GM18867 (cell line): ENCODE measurements around the gene ARHGDIB.

Source experiments
- ATAC-seq: cut with Tn5 transposase; IDR thresholded peaks from one replicate; pipeline ENCODE4 v1.9.1; 2021; ENCODE audit warnings: mild to moderate bottlenecking, moderate library complexity; ENCODE audit not compliant: unreplicated experiment

The ARHGDIB gene

DNA sequence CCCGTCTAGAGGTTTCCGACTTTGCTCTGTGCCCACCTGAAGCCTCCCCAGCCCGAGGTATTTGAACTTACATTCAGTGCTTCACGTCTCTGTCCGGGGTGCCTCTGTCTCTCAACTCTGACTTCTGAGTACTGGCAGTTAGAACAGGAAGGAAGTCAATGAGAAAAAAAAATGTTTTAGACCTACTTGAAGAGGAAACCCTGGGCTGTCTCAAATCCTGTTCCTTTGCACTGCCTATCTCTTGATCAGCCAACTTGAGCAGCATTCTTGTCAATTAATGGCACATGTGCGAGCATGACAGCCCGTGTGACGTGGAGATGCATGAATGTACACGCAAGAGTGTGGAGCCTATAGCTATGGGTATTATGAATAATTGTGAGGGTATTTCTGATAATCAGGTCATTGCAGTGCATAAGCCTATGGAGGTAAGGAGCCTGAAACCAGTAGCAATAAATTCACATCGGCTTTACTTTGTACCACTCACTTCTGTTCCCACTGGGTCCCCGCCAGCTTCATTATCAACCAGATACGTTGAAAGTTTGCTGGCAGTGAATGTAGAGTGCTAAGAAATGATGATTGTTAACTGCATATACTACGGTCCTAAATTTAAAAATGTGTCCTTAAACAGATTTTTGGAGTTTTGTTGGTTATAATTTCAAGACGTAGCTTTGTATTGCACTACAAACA is at the start of gene ARHGDIB:
ARHGDIB (minus strand) TSS at position 136 of the 687 bp plus-strand sequence. CDS start 10,889 bp downstream, outside the sequence.
- peak; percentile 66 for ATAC-seq

DNA sequence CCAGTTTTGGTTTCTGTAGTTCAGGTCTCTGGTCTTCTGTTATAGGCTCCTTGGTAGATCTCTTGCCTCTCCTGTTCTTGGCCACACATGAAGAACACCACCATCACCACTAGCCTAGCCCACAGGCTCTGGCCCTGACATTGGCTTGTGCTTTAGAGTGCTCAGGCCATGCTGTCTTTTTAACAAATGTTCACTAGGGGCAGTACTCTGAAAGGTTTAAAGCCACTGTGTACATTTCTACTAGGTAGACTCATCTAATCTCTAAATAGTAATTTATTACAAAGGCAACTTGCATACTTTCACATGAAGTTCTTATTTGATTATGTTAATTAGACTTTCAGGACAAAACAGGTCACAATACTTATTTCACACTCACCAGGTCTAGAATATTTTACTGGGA is 49.8 kb upstream of the ARHGDIB start:
- ATAC-seq = peak; percentile 58

DNA sequence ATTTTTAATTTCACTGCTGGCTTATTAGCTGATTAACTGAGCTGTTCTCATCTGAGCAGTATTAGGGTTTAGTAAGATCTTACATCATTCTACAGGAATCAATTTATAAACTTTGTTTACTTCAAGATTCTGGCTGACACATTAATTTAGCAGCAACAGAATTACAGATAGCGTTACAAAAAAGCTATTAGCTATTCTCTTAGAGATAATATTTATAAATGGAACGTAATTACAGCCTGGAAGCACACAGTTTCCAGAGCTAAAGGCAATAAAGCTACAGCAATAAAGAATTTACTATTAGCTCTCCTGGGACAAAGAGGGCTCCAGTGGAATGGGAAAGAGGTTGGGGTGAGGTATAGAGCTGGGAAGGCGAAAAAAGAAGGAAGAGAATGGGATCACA is 46.1 kb upstream of the ARHGDIB start:
- ATAC-seq = no peak

DNA sequence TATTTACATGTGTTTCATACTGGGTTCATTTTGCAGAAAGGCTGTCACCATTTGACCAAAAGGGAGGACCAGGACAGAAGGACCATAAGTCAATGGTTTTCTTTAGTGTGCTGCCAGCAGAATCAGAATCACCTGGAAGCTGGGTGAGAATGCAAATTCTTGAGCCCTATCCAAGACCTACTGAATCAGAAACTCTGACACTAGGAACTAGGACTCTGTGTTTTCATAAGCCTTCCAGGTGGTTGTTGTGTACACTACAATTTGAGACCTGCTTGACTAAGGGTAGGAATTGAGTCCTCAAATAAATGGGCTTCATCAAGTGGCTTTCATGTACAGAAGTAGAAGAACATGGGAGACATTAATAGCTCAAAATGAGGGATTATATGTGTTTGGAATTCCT is 43.7 kb upstream of the ARHGDIB start:
- ATAC-seq = no peak

DNA sequence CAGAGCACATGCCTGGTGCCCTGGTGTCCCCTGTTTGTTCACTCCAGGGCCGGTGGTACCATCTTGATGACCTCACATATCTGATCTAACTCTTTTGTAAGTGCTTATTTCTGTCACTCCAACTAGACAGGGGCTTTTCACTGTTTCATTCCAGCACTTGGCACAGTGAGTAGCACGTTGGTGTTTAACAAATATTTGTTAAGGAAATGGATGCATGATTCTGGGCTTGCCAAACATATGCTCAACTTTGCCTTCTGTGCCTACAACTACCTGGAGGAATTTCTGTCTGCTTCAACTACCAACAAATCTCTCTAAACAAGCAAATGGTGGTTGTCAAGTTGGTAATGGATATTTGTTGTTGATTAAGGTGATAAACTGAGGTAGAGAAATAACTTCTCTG is 43.0 kb upstream of the ARHGDIB start:
- ATAC-seq = no peak

DNA sequence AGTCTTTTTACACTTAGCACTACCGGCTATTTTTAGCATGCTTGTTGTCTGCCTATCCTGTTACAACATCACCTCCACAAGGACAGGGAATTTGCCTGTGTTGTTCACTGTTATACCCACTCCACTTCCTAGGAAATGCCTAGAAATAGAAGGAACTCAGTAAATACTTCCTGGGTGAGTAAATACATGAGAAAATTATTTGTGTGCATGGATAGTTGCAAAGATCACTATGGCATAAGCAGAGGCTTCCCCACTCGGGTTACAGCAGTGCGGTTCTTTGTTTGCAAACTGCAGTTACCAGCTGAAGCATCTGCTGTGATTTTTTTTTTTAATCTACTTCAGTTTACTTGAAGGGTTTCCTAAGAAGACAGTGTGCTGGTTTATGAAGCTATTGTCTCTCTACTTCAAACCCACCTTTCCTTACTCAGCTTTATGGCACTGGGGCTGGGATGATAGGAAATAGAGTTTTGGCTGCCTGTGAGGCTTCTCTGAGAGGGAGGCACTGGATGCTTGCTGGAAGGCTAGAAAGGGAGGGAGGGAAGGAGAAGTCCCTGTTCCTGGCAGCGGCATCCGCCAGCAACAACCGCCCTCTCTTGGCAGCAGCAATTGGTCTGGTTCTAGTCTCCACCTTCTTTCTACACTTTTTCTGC is 40.5 kb upstream of the ARHGDIB start:
- ATAC-seq = no peak

DNA sequence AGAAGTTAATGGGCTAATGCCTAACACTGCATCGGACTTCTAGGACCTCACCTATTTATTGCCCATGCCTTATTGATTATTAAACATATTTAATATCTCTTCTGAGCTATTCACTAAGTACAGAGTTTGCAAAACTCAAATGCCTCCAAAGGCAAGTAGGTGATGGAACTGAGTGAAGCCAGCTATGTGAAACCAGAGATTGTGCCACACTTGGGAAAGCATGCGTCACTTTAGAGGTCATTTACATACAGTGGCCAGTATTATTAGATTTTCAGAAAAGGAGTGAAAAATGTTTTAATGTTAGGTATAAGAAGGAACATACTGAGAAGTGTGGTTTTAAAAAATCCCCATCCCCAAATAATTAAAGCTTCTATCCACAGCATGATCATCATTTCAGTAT is 39.2 kb upstream of the ARHGDIB start:
- ATAC-seq = no peak

DNA sequence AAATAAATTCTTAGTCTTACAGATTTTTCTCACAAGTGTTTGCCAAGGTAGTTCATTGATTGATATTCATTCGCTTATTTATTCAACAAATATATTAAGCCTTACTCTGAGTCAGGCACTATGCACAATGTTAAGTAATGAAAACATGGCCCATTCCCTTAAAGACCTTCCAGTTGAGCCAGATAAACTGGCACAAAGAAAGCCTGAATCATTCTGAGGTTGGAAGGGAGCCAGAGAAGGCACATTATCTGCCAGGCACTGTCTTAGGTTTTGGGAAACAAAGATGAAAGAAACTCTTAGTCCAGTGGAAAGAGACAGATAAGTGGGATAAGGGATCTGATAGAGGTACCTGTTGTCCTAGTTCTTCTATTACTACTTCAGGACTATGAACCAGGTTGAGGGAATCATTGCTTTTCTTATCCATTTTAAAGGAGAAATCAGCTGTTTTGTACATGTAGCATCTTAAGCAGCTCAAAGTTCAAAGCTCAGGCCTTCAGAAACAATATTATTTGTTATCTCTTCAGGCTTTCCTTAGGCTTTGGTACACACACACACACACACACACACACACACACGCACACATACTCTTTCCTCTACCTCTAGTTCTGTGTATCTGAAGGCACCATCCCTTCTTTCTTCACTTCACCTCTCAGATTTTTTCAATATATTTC is 38.4 kb upstream of the ARHGDIB start:
- no peak for ATAC-seq

DNA sequence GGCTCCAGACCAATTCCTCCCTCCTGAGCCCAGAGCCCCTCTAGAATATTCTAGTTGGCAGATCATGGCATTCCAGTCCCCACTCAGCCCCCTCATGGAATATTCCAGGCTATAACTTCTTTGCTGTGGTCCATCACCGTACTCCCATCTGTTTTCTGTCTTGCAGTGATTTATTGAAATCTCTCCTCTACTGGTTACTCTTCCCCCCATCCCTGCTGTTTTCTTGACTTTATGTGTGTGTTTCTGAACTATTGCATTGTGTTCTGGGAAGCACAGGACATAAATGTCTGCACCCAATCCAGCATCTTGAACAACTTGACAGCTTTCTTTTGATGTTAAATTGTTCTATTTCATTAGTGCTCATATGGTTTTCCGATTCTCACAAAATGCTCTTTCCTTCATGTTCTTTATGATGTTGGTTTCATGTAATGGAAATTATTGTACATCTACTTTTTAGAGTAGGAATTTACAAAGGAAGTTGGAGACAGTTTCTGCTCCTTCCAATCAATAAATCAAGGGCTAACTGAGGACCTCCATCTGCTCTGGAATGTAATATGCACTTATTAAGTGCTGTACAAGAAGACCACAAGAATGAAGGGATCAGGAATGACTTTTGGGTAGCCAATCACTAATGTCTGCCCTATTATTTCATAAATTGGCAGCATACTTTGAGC is 37.8 kb upstream of the ARHGDIB start:
- ATAC-seq = no peak

DNA sequence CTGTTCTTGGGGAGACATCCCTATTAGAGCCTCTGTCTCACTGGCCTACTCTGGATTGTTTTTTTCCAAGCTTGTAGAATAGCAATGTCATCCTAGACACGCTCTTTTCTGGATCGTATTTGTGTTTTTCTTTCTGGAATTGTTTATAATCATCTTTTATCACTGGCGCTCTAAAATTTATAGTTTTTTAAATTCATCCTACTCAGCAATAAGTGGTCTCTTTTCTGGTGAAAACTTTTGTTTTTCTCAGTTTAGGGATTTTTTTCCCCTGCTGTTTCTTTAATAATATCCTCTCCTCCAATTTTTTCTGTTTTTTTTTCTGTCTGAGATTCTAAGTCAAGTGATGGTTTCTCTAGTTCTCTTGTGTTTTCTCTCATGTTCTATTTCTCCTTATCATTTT is 36.6 kb upstream of the ARHGDIB start:
- no peak for ATAC-seq

DNA sequence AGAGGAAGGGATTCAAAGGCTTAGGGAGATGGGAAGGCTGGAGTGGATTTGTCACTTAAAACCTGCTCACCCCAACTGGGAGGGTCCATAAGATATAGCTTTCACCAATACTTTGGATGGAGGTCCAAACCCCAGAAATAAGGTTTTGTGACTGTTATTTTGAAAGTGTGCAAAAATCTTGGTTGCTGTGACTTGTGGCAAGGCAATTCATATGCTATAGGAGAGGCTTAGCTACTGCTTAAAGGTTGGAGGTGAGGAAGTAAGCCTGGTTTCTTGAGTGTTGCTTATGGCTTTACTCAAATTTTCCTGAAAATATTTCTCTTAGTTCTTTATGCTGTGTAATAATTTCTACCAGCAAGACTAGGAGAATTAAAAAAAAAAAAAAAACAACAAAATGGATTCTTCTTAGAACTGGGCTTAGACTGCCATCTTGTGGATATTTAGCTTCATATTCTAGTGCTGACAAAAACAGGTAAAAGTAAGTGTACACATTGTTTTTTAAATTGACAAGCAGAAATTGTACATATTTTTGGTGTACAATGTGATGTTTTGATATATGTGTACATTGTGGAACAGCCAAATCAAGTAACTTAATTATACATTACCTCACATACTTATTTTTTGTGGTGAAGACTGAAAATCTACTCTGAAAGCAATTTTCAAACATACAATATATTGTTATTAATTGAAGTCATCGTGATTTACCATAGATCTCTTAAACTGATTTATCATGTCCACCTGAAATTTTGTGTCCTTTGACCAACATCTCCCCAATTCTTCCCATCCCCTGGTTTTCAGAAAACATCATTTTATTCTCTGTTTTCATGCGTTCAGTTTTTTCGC is 34.4 kb upstream of the ARHGDIB start:
- ATAC-seq = no peak

DNA sequence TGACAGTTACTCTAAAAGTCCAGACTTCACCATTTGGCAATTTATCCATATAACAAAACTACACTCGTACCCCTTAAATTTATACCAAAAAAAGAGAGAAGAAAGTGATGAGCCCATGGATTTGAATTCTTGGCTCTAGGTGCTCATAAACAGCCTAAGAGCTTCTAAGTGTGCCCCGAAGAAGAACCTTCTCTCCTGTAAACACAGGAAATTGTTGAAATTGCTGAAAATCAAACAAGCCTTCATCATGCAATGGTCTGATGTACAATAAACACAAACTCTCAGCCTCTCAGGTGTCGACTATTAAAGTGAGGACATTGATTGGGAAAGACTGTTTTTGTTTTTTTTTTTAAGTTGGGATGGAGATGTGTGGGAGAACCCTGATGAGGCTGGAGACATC is 33.2 kb upstream of the ARHGDIB start:
- ATAC-seq = no peak

DNA sequence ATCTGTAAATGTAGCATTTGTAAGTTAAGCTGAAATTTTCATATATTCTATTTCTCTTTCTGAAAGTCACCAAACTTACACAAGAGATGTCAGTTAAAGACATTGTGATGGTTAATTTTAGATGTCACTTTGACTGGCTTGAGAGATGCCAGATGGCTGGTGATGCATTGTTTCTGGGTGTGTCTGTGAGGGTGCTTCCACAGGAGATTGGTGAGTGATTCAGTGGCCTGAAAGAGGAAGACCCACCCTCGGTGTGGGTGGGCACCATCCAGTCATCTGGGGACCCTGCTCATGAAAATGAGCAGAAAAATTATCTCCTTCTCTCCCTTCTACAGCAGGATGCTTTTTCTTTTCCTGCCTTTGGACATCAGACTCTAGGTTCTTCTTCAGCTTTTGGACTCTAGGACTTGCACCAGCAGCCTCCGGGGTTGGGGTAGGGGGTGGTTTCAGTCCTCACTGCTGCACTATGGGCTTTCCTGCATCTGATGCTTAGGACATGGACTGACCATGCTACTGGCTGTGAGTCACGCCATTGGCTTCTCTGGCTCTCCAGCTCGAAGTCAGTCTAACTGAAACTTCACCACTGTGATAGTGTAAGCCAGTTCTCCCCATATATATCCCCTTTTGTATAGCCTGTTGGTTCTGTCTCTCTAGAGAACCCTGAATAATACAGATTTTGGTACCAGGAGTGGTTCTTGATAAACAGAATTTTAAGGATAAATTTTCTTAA is 32.3 kb upstream of the ARHGDIB start:
- ATAC-seq = no peak

DNA sequence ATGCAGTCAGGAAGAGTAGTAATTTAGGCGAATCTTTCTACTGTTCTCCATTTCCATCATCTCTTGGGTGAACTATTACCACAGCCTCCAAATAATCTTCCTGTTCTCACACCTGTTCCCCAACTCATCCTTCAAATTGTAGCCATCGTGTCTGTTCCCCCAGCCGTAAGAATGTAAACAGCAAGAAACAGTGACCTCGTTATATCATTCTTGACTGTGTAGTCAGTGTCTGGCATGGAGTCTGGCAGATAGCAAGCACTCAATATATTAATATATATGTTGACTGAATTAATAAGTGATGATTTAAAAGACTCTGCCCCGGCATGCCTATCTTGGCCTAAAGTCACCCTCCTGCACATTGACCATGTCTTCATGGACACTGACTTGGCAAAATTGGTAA is 31.7 kb upstream of the ARHGDIB start:
- no peak for ATAC-seq

DNA sequence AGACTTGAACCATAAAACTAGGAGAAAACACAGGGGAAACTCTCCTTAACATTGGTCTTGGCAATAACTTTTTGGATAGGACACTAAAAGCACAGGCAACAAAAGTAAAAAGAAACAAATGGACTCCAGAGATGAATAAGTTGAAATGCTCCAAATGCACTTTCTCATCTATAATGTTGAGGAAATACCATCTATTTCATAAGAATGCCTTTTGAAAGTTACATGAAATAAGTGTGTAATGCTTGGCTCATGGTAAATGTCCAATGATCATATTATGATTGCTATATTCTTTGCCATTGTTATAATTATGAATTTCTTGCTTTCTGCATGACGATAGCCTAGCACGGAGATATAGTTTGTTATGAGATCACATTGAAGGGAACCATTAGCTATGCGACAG is 31.3 kb upstream of the ARHGDIB start:
- ATAC-seq = no peak

DNA sequence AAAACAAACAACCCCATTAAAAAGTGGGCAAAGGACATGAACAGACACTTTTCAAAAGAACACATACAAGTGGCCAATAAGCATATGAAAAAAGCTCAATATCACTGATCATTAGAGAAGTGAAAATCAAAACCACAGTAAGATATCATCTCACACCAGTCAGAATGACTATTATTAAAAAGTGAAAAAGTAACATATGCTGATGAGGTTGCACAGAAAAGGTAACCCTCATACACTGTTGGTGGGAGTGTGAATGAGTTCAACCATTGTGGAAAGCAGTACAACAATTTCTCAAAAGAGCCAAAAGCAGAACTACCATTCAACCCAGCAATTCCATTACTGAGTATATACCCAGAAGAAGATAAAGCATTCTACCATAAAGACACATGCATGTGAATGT is 29.7 kb upstream of the ARHGDIB start:
- ATAC-seq = peak; percentile 49

DNA sequence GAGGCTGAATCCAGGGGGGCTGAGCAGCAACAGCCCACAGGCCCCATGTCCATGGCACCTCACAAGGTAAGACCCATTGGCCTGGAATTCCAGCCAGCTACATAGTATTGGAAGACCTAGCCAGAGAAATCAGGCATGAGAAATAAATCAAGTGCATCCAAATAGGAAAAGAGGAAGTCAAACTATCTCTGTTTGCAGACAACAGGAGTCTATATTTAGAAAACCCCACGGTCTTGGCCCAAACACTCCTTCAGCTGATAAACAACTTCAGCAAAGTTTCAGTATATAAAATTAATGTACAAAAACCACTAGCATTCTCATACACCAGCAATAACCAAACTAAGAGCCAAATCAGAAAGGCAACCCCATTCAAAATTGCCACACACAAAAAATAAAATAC is 28.4 kb upstream of the ARHGDIB start:
- peak; percentile 41 for ATAC-seq

DNA sequence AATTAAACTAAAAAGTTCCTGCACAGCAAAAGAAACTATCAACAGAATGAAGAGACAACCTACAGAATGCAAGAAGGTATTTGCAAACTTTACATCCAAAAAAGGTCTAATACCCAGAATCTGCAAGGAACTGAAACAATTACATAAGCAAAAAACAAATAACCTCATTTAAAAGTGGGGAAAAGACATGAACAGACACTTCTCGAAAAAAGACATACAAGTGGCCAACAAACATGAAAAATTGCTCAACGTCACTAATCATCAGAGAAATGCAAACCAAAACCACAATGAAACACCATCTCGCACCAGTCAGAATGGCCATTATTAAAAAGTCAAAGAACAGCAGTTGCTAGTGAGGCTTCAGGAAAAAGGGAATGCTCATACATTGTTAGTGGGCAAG is 26.6 kb upstream of the ARHGDIB start:
- ATAC-seq = no peak

DNA sequence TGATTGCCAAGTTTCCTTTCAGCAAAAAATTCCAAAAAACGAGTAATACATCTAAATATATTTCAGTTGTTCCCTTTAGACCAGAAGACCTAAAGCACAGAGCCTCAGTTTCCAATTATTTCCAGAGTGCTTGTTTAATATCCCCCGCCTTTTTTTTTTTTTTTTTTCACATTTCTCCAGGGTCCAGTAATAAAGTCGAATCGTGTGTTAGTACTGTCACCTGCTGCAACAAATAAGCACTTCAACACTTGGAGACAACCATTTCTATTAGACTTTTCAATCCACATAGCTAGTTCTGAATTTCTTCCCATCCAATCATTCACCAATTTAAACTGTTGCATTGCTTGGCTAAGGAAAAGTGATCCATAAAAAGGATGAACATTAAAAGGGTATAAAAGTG is 25.0 kb upstream of the ARHGDIB start:
- no peak for ATAC-seq

DNA sequence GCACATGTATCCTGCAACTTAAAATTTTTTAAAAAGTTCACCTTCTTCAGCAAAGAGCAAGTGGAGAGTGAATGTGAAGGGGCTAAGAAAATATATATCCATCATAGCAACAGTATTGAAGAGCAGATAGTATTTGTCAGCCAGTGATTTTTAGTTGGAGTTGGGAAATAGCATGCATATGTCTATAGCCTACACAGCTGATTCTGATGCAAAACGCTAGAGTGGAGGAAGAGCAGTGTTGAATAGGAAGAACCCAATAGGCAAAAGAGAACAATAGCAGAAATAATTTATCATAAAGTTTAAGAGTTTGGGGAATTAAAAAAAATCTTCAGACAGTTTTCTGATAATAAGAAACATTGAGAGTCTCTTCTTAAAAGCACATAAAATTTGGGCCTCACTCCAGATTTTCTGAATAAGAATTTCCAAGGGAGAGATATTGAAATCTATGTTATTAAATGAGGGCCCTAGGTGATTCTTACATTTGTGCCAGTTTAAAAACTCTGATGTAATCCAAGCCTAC is 23.4 kb upstream of the ARHGDIB start:
- no peak for ATAC-seq
